Parathyroid adenoma (tissue), 2 donors: ENCODE measurements around the gene AGA.
A peak's percentile ranks its signal among the peaks of the same experiment; 100 is the strongest.

ENCODE experiments used
- H2AFZ ChIP-seq: fragments of 300-600 bp; sonication (generic); one replicate; pipeline ENCODE4 v1.7.0; 2017; ENCODE audit warnings: antibody characterized with exemption, mild to moderate bottlenecking
- H3K27ac ChIP-seq: fragments of 300-600 bp; sonication (generic); one replicate; pipeline ENCODE4 v1.7.0; 2017
- H3K27me3 ChIP-seq: fragments of 300-600 bp; sonication (generic); one replicate; pipeline ENCODE4 v1.7.0; 2017; ENCODE audit warnings: low read length; ENCODE audit not compliant: control insufficient read depth, insufficient read depth
- H3K36me3 ChIP-seq: fragments of 300-600 bp; sonication (generic); one replicate; pipeline ENCODE4 v1.7.0; 2017; ENCODE audit warnings: low read length; ENCODE audit not compliant: control insufficient read depth, insufficient read depth
- H3K4me1 ChIP-seq: fragments of 300-600 bp; sonication (generic); one replicate; pipeline ENCODE4 v1.7.0; 2017; ENCODE audit warnings: control low read depth
- H3K4me2 ChIP-seq: fragments of 300-600 bp; sonication (generic); one replicate; pipeline ENCODE4 v1.7.0; 2017; ENCODE audit warnings: low read length
- H3K4me3 ChIP-seq: fragments of 300-600 bp; sonication (generic); one replicate; pipeline ENCODE4 v1.7.0; 2017; ENCODE audit warnings: low read depth, low read length
- H3K79me2 ChIP-seq: fragments of 300-600 bp; sonication (generic); one replicate; pipeline ENCODE4 v1.7.0; 2017; ENCODE audit warnings: control low read depth
- H3K9ac ChIP-seq: fragments of 300-600 bp; sonication (generic); one replicate; pipeline ENCODE4 v1.7.0; 2017; ENCODE audit warnings: mild to moderate bottlenecking
- H3K9me3 ChIP-seq: fragments of 300-600 bp; sonication (generic); one replicate; pipeline ENCODE4 v1.7.0; 2017; ENCODE audit warnings: low read length; ENCODE audit not compliant: control insufficient read depth
- TF ChIP-seq, protein P1 (sequence below): fragments of 300-600 bp; sonication (generic); IDR thresholded peaks from one replicate; pipeline ENCODE4 v1.7.0; 2017; ENCODE audit warnings: antibody characterized with exemption, mild to moderate bottlenecking
- donor health status: primary hyperparathyroidism.

AGA gene

GRCh38 chr4:177444911-177445736 lies 2.9 kb upstream of the AGA start:
- Histone ChIP-seq H3K9me3 (no peaks in the 10 kb centered on the region), H3K79me2 (no peaks in the 10 kb centered on the region), H3K36me3 (no peaks in the 10 kb centered on the region), H3K4me1 (peaks cover 2% of the 10 kb centered on the region), H2AFZ (no peak overlapping the region), H3K9ac (no peak overlapping the region), H3K4me2 (no peak overlapping the region), H3K27ac (no peak overlapping the region), H3K27me3 (no peaks in the 10 kb centered on the region), H3K4me3 (no peak overlapping the region)
- TF ChIP-seq, protein P1, sequence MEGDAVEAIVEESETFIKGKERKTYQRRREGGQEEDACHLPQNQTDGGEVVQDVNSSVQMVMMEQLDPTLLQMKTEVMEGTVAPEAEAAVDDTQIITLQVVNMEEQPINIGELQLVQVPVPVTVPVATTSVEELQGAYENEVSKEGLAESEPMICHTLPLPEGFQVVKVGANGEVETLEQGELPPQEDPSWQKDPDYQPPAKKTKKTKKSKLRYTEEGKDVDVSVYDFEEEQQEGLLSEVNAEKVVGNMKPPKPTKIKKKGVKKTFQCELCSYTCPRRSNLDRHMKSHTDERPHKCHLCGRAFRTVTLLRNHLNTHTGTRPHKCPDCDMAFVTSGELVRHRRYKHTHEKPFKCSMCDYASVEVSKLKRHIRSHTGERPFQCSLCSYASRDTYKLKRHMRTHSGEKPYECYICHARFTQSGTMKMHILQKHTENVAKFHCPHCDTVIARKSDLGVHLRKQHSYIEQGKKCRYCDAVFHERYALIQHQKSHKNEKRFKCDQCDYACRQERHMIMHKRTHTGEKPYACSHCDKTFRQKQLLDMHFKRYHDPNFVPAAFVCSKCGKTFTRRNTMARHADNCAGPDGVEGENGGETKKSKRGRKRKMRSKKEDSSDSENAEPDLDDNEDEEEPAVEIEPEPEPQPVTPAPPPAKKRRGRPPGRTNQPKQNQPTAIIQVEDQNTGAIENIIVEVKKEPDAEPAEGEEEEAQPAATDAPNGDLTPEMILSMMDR = no peak

DNA sequence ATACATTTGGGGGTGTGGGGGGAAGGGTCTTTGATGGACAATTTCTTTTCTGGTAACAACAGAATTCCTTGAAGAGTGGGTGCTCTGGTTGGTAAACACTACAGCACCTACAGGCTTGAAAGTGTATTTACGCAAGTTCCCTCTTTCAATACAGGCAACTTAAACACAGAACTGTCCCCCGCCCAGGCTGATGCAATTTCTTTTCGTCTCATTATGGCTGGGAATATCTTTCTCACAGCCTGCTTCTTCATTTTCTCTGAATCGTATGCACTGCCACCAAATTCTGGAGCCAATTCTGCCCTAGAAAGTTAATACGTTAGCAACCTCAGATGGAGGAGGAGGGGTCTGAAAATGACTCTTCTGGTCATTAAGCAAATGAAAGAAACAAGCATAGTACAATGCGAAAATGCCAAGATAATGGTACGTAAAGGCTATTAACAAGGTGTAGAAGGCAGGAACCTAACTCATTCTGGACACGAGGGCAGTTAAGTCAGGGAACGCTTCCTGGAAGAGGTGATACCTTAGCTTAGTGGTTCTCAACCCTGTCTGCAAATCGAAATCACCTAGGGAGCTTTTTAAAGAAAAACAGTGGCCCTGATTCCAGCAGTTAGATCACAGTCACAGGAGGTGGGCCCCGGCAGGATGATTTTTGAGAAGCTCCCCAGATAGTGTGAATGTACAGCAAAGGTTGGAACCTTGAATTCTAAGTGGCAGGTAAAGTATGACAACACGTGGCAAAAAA lies 1.0 kb downstream of the AGA start:
- Histone ChIP-seq H3K27me3 (no peaks in the 10 kb centered on the region), H2AFZ (peak overlapping the region; percentile 94), H3K4me2 (peak overlapping the region; percentile 69), H3K79me2 (no peaks in the 10 kb centered on the region), H3K4me1 (peaks cover 2% of the 10 kb centered on the region), H3K27ac (peak overlapping the region; percentile 75), H3K9ac (no peak overlapping the region), H3K4me3 (peak overlapping the region; percentile 75), H3K9me3 (no peaks in the 10 kb centered on the region), H3K36me3 (no peaks in the 10 kb centered on the region)
- TF ChIP-seq, protein P1 = no peak

DNA sequence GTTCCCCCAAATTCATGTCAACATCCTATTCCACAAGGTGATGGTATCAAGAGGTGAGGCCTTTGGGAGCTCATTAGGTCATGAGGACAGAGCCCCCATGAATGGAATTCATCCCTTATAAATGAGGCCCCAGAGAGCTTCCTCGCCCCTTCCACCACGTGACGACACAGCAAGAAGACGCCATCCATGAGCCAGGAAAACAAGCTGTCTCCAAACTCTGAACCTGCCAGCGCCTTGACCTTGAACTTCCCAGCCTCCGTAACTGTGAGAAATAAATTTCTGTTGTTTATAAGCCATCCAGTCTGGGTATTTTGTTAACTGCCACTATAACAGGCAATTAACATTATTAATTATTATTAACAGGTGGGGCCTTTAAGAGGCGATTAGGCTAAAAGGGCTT lies 5.8 kb downstream of the AGA start:
- H3K4me1 ChIP-seq = no peaks in the 10 kb centered on the region
- H3K27ac ChIP-seq = no peak overlapping the region
- H3K79me2 ChIP-seq = no peaks in the 10 kb centered on the region
- TF ChIP-seq, protein P1 = no peak
- no peaks in the 10 kb centered on the region for H3K36me3 ChIP-seq
- H3K4me2 ChIP-seq = no peak overlapping the region
- no peaks in the 10 kb centered on the region for H3K9me3 ChIP-seq
- H3K4me3 ChIP-seq = no peak overlapping the region
- H3K27me3 ChIP-seq = no peaks in the 10 kb centered on the region
- H3K9ac ChIP-seq = no peak overlapping the region
- H2AFZ ChIP-seq = no peak overlapping the region

DNA sequence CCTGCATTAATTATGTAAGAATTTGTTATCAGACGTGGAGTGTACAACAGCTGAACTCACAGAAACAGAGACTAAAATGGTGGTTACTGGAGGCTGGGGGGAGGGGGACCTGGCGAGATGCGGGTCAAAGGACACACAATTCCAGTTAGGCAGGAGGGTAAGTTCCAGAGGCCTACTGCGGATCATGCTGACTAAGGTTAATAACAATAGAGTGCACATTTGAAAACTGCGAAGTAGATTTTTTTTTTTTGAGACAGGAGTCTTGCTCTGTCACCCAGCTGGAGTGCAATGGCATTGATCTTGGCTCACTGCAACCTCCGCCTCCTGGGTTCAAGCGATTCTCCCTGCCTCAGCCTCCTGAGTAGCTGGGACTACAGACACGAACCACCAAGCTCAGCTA lies 7.6 kb downstream of the AGA start:
- Histone ChIP-seq H3K4me1 (no peaks in the 10 kb centered on the region), H3K79me2 (no peaks in the 10 kb centered on the region), H2AFZ (no peak overlapping the region), H3K9ac (no peak overlapping the region), H3K27ac (no peak overlapping the region), H3K4me2 (no peak overlapping the region), H3K4me3 (no peak overlapping the region), H3K36me3 (no peaks in the 10 kb centered on the region), H3K27me3 (no peaks in the 10 kb centered on the region), H3K9me3 (no peaks in the 10 kb centered on the region)
- TF ChIP-seq, protein P1 = no peak
